K562 (cell line): ENCODE results near the gene TPSAB1.

Experiments
- ATF3 ChIP-seq, 2 experiments: fragments of 450-650 bp in 1 of 2; sonication (generic) in 1 of 2; formaldehyde crosslinking in 1 of 2; IDR thresholded peaks in 1 of 2; conservative IDR thresholded peaks in 1 of 2; 2 replicates each; pipeline versions ENCODE4 v1.6.1 to v1.8.1; 2016 to 2023; ENCODE audit warnings: mild to moderate bottlenecking in 2 of 2, moderate library complexity in 2 of 2, inconsistent platforms in 1 of 2, missing genetic modification reagents in 1 of 2
- ATF7 ChIP-seq: fragments of 450-650 bp; IDR thresholded peaks from 2 replicates; pipeline ENCODE4 v1.7.1; 2014; ENCODE audit warnings: mild to moderate bottlenecking, moderate library complexity
- CTCF ChIP-seq, 3 experiments: IDR thresholded peaks in 2 of 3; conservative IDR thresholded peaks in 1 of 3; 2 replicates each; pipeline ENCODE4 v1.5.1; 2011 to 2012; ENCODE audit warnings: low read length in 3 of 3, mild to moderate bottlenecking in 3 of 3, control low read depth in 2 of 3, improper control_type of control experiment in 1 of 3, inconsistent platforms in 1 of 3, low read depth in 1 of 3, mixed read lengths in 1 of 3, moderate library complexity in 1 of 3; ENCODE audit not compliant: insufficient read depth in 2 of 3
- EGR1 ChIP-seq: fragments of 450-650 bp; conservative IDR thresholded peaks from 2 replicates; pipeline ENCODE4 v1.6.1; 2017; ENCODE audit warnings: mild to moderate bottlenecking
- HMG20B ChIP-seq: fragments of 250-450 bp; sonication (Bioruptor Pico); IDR thresholded peaks from 2 replicates; pipeline ENCODE4 v1.5.0; 2021; ENCODE audit warnings: mild to moderate bottlenecking
- MAFK ChIP-seq: IDR thresholded peaks from 2 replicates; pipeline ENCODE4 v1.6.1; 2011; ENCODE audit warnings: low read length, improper control_type of control experiment
- MAX ChIP-seq: sonication (generic); formaldehyde crosslinking; IDR thresholded peaks from 2 replicates; pipeline ENCODE4 v1.9.0; 2022; ENCODE audit warnings: mild to moderate bottlenecking, missing genetic modification reagents
- MLLT1 ChIP-seq, 2 experiments: fragments of 450-650 bp; IDR thresholded peaks; 2 replicates each; pipeline ENCODE4 v1.6.1; 2016
- POLR2A ChIP-seq: fragments of 450-650 bp; conservative IDR thresholded peaks from 2 replicates; pipeline ENCODE4 v1.6.1; 2016
- SMAD4 ChIP-seq: fragments of 250-450 bp; sonication (Bioruptor Pico); conservative IDR thresholded peaks from 2 replicates; pipeline ENCODE4 v1.8.0; 2021; ENCODE audit warnings: inconsistent platforms, mild to moderate bottlenecking, moderate library complexity
- SRF ChIP-seq, 2 experiments: fragments of 250-450, 450-650 bp in 1 of 2; sonication (Bioruptor Pico) in 1 of 2; sonication (generic) in 1 of 2; formaldehyde crosslinking; IDR thresholded peaks; 2 replicates each; pipeline versions ENCODE4 v1.5.0 to v1.5.1; 2020 to 2022; ENCODE audit warnings: mild to moderate bottlenecking in 1 of 2, missing genetic modification reagents in 1 of 2
- ZBTB26 ChIP-seq: fragments of 450-650 bp; formaldehyde crosslinking; IDR thresholded peaks from 2 replicates; pipeline ENCODE4 v1.4.0; 2022; ENCODE audit warnings: missing genetic modification characterization
- ZC3H11A ChIP-seq: IDR thresholded peaks from 2 replicates; pipeline ENCODE4 v1.6.1; 2012; ENCODE audit warnings: low read depth, low read length, improper control_type of control experiment
- ZNF511 ChIP-seq: sonication (generic); formaldehyde crosslinking; IDR thresholded peaks from 2 replicates; pipeline ENCODE4 v1.8.0; 2022; ENCODE audit warnings: mild to moderate bottlenecking, missing genetic modification reagents

- TF ChIP-seq ZC3H11A = no peak
- no peak for TF ChIP-seq MAX (CRISPR knock-in tag)
- TF ChIP-seq CTCF (IDR thresholded peaks at IDR 0.05 in 2 of 3, conservative IDR thresholded peaks at IDR 0.05 in 1 of 3; ENCODE audit: insufficient read depth in 2 of 3, low read depth in 1 of 3, low read length in 3 of 3) = no peak
- no peak for TF ChIP-seq SRF (CRISPR knock-in tag; IDR thresholded peaks at IDR 0.05)
- no peak for TF ChIP-seq ATF7
- no peak for TF ChIP-seq POLR2A
- no peak for TF ChIP-seq MAFK
- TF ChIP-seq ATF3 (IDR thresholded peaks at IDR 0.05) = no peak
- no peak for TF ChIP-seq ATF3 (CRISPR knock-in tag; conservative IDR thresholded peaks at IDR 0.05)
- no peak for TF ChIP-seq MLLT1 (IDR thresholded peaks at IDR 0.05)
- TF ChIP-seq SMAD4 (CRISPR knock-in tag) = no peak
- no peak for TF ChIP-seq ZBTB26 (CRISPR knock-in tag)
- no peak for TF ChIP-seq HMG20B (CRISPR knock-in tag)
- TF ChIP-seq EGR1 = no peak
- no peak for TF ChIP-seq ZNF511 (CRISPR knock-in tag)
Measured at GRCh38 chr16:1277151-1277598, 36.7 kb downstream of the TPSAB1 start.
